Chondrocyte (in vitro differentiated cells): Measurements from ENCODE around the gene EML4. TPM values are rescaled to one million over a fixed set of nuclear protein-coding genes. Genes with fewer than 3 reads are reported as not detected.

Source experiments
- DNase-seq: peaks from one replicate; pipeline ENCODE4 v3.0.0; 2021; ENCODE audit warnings: mixed read lengths, low spot score
- H3K27ac Mint-ChIP-seq: one replicate; pipeline ENCODE4 v1.8.0; 2021; ENCODE audit warnings: mild to moderate bottlenecking, moderate library complexity, mixed read lengths; ENCODE audit not compliant: unreplicated experiment
- H3K27me3 Mint-ChIP-seq: 2 replicates; pipeline ENCODE4 v1.8.0; 2021; ENCODE audit warnings: low read depth, mixed read lengths
- H3K36me3 Mint-ChIP-seq: 2 replicates; pipeline ENCODE4 v1.8.0; 2021; ENCODE audit warnings: low read depth, mixed read lengths
- H3K4me1 Mint-ChIP-seq: 2 replicates; pipeline ENCODE4 v1.8.0; 2021; ENCODE audit warnings: low read depth, mild to moderate bottlenecking, mixed read lengths
- H3K4me3 Mint-ChIP-seq: one replicate; pipeline ENCODE4 v1.8.0; 2021; ENCODE audit warnings: mild to moderate bottlenecking, moderate library complexity, mixed read lengths; ENCODE audit not compliant: unreplicated experiment
- H3K9me3 Mint-ChIP-seq: 2 replicates; pipeline ENCODE4 v1.8.0; 2021; ENCODE audit warnings: low read depth, mixed read lengths
- total RNA-seq: library from RNA; stranded (reverse); gene quantifications from 3 replicates; pipeline ENCODE4 v1.2.1, GENCODE V29; 2021
- TF ChIP-seq, protein P1 (sequence below): fragments of 200-600 bp; sonication (generic); IDR thresholded peaks from 2 replicates; pipeline ENCODE4 v1.5.0; 2021; ENCODE audit warnings: antibody characterized with exemption, mild to moderate bottlenecking, moderate library complexity

The EML4 gene
- total RNA-seq, 1 donor from 2014 or later = 50.0 TPM

DNA sequence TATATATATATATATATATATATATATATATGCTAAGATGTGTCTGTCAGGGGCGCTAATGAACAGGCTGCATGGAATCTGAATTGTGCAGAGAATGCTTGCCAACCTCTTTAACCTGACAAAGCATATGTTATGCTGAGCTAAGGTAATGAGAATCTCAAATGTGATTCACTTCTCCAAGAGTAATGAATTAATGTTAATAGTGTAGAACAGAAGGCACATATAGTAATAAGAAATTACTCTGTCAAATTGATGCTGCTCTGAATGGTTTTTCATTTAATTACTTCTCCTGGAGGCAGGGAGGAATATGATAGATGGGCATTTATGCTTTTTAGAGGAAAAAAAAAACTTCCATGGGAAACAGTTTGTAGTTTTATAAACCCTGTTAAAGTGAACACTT is 156.5 kb downstream of the EML4 start:
- H3K27me3 Mint-ChIP-seq = no peaks in the 10 kb centered on the region
- no peak overlapping the region for H3K27ac Mint-ChIP-seq
- no peaks in the 10 kb centered on the region for H3K9me3 Mint-ChIP-seq
- H3K36me3 Mint-ChIP-seq = peaks cover 9% of the 10 kb centered on the region
- peaks cover 17% of the 10 kb centered on the region for H3K4me1 Mint-ChIP-seq
- no peak overlapping the region for H3K4me3 Mint-ChIP-seq
- TF ChIP-seq, protein P1, sequence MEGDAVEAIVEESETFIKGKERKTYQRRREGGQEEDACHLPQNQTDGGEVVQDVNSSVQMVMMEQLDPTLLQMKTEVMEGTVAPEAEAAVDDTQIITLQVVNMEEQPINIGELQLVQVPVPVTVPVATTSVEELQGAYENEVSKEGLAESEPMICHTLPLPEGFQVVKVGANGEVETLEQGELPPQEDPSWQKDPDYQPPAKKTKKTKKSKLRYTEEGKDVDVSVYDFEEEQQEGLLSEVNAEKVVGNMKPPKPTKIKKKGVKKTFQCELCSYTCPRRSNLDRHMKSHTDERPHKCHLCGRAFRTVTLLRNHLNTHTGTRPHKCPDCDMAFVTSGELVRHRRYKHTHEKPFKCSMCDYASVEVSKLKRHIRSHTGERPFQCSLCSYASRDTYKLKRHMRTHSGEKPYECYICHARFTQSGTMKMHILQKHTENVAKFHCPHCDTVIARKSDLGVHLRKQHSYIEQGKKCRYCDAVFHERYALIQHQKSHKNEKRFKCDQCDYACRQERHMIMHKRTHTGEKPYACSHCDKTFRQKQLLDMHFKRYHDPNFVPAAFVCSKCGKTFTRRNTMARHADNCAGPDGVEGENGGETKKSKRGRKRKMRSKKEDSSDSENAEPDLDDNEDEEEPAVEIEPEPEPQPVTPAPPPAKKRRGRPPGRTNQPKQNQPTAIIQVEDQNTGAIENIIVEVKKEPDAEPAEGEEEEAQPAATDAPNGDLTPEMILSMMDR = no peak
- DNase-seq = no peak

DNA sequence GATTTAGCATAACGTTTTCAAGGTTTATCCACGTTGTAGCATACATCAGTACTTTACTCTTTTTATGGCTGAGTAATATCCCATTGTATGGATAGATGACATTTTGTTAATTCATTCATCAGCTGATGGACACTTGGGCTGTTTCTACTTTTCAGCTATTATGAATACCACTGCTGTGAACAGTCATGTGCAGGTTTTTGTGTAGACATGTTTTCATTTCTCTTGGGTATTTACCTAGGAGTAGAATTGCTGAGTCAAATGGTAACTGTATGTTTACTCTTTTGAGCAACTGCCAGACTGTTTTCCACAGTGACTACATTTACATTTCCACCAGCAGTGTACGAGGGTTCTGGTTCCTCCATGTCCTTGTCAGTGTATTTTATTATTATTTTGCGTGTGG is 158.0 kb downstream of the EML4 start:
- Mint-ChIP-seq H3K27me3 (no peaks in the 10 kb centered on the region), H3K9me3 (no peaks in the 10 kb centered on the region), H3K36me3 (peaks cover 11% of the 10 kb centered on the region), H3K4me3 (no peak overlapping the region), H3K4me1 (peaks cover 31% of the 10 kb centered on the region), H3K27ac (peak overlapping the region; percentile 8)
- DNase-seq = no peak
- TF ChIP-seq, protein P1 = no peak

DNA sequence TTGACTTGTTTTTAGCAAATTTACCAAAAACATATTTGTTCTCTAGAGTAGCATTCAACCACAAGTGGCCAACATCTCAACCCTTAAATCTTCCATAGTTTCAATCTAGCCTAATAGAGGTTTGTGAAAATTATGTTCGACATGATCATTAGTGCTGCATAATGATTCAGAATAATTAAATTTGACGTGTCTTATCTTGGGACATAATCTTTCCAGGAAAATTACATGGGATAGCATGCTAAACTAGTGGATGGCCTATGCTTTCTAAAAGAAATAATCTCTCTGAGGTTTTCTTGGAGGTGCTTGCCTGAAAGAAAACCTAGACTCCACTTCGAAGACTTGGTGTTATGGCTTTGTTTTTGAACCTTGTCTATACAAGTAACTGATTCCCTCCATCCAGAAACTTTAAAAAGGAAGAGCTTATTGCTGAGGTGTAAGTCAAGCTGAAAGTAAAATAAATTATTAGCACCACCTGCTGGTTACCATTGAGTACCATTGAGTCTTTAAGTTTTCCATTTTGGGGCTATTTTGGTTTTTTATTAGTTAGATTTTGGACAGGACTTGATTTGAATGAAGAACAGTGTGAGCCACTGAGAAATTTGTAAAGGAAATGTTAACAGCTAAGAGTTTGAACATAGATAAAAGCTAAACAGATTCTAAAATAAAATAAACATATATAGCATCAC is 159.1 kb downstream of the EML4 start:
- Mint-ChIP-seq H3K4me3 (no peak overlapping the region), H3K4me1 (peaks cover 33% of the 10 kb centered on the region), H3K9me3 (no peaks in the 10 kb centered on the region), H3K27me3 (no peaks in the 10 kb centered on the region), H3K36me3 (peaks cover 18% of the 10 kb centered on the region), H3K27ac (no peak overlapping the region)
- no peak for DNase-seq
- TF ChIP-seq, protein P1 = peak; percentile 87

DNA sequence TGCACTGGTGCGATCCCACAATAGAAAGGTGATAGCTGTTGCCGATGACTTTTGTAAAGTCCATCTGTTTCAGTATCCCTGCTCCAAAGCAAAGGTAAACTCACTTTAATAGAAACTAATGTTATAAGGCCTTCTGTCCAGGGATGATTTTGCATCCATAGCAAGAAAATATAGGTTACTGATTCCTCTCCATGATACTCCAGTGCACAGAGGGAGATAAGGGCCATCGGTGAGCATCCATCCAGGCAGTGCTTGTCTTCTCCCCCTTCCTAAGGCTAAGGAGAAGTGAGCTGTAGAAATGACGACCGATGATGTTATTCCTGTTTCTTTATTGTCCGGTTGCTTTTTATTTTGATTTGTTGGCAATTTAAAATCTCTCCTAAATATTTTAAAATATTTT is 159.8 kb downstream of the EML4 start:
- DNase-seq = no peak
- TF ChIP-seq, protein P1 = no peak
- H3K4me1 Mint-ChIP-seq = peaks cover 33% of the 10 kb centered on the region
- H3K4me3 Mint-ChIP-seq = no peak overlapping the region
- no peaks in the 10 kb centered on the region for H3K9me3 Mint-ChIP-seq
- H3K27me3 Mint-ChIP-seq = no peaks in the 10 kb centered on the region
- peaks cover 24% of the 10 kb centered on the region for H3K36me3 Mint-ChIP-seq
- H3K27ac Mint-ChIP-seq = no peak overlapping the region

DNA sequence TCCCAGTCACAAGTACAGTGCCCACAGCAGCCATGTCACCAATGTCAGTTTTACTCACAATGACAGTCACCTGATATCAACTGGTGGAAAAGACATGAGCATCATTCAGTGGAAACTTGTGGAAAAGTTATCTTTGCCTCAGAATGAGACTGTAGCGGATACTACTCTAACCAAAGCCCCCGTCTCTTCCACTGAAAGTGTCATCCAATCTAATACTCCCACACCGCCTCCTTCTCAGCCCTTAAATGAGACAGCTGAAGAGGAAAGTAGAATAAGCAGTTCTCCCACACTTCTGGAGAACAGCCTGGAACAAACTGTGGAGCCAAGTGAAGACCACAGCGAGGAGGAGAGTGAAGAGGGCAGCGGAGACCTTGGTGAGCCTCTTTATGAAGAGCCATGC is 160.6 kb downstream of the EML4 start:
- Mint-ChIP-seq H3K36me3 (peaks cover 24% of the 10 kb centered on the region), H3K4me3 (no peak overlapping the region), H3K27ac (no peak overlapping the region), H3K27me3 (no peaks in the 10 kb centered on the region), H3K4me1 (peaks cover 33% of the 10 kb centered on the region), H3K9me3 (no peaks in the 10 kb centered on the region)
- TF ChIP-seq, protein P1 = no peak
- DNase-seq = no peak
